HG03565 (cell line): Measurements from ENCODE around the gene FAM168A.

Source experiments
- ATAC-seq: cut with Tn5 transposase; IDR thresholded peaks from one replicate; pipeline ENCODE4 v1.9.1; 2021; ENCODE audit warnings: mild to moderate bottlenecking, moderate library complexity; ENCODE audit not compliant: unreplicated experiment

The FAM168A gene, protein sequence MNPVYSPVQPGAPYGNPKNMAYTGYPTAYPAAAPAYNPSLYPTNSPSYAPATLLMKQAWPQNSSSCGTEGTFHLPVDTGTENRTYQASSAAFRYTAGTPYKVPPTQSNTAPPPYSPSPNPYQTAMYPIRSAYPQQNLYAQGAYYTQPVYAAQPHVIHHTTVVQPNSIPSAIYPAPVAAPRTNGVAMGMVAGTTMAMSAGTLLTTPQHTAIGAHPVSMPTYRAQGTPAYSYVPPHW

DNA sequence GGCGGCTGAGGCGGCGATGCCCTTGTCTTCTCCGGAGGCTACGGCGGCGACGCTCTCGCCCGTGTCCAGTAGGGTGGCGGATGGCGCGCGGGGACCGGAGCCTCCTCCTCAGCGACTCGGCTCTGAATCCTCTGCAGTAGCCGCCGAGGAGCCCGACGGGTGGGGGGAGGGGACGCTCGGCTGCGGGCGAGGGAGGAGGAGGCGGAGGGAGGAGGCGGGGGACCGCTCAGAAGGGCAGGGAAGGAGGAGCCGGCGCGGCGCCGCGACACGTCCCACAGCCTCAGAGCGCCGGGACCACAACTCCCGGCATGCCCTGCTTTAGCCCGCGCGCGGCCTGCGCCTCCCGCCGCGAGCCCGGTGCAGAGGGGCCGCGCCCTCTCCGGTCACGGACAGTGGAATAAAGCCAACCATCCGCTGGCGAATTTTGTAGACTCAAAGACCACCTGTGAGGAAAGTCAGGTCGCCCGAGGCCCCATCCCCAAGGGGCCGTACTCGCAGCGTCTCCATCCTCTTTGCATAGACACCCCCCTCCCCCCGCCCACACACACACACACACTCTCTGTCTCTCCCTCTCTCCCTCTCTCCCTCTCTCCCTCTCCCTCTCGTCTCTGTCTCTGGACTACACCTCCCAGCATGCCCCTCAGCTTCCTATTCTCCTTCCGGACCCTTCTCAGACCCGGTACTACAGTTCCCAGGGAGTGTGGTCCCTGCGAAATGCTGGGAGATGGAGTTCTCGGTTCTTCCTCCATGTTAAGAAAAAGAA, at the start of gene FAM168A:
FAM168A (minus strand) TSS at position 157 of the 763 bp plus-strand sequence. CDS start 129,638 bp downstream, outside the sequence.
- peak; percentile 88 for ATAC-seq

DNA sequence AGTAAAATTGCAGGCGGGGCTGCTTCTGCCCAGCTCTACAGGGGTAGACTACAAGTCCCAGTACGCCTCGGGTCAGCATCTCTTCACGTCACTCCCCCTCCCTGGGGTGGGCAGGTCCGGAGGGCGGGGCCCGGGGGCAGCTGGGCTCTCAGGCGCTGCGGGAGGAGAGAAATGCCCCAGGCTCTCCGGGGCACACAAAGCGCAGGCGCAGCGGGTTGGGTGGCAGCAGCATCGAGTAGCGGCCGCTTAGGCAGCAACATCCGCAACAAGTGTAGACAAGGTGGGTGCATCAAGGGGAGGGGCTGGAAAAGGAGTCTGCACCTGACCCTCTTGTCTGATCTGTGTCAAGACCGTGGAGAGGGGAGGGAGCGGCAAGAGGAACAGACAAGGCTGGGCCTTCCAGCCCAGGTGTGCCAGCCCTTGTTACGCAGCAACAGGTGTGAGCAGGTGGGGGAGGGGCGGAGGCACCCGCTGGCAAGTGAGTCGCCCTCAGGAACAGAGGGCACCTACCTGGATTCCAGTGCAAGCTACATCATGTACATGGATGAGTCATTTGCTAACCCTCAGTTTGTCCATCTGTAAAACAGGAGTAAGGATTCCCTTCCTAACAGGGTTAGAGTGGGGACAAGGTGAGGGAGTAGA, 49.7 kb upstream of the FAM168A start:
- peak; percentile 73 for ATAC-seq

DNA sequence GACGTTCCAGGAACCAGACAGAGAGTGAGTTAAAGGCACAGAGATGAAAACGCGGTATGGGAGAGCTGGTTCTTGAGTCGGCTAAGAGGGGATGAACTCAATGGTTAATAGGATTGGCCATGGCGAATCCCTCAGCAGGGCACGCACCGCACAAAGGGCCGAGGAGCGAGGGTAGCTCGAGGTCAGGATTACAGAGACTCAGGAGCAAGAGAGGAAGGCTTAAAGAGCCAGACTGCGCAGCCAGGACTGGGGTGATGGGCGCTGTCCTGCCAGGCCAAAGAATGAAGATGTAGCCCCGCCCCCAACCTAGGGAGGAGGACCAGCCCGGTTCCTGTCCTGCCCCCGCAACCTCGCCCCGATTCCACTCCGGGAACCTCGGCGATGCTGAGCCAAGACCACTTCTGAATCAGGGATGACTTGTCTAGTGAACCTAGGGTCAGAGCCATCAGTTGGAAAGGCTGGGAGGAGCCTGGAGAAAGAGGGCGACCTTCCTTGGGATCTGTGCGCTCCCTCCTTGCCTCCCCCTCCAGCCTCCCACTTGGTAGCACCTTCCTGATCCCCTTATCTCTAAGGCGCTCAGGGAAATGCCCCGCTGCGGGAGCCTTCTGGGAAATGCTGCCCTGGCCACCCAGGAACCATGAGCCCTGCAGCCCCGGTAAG, 48.2 kb upstream of the FAM168A start, which contains the start of gene PLEKHB1:
PLEKHB1 (plus strand) TSS at position 610 of the 660 bp plus-strand sequence; CDS start at position 638, 28 bp downstream.
- no peak for ATAC-seq

DNA sequence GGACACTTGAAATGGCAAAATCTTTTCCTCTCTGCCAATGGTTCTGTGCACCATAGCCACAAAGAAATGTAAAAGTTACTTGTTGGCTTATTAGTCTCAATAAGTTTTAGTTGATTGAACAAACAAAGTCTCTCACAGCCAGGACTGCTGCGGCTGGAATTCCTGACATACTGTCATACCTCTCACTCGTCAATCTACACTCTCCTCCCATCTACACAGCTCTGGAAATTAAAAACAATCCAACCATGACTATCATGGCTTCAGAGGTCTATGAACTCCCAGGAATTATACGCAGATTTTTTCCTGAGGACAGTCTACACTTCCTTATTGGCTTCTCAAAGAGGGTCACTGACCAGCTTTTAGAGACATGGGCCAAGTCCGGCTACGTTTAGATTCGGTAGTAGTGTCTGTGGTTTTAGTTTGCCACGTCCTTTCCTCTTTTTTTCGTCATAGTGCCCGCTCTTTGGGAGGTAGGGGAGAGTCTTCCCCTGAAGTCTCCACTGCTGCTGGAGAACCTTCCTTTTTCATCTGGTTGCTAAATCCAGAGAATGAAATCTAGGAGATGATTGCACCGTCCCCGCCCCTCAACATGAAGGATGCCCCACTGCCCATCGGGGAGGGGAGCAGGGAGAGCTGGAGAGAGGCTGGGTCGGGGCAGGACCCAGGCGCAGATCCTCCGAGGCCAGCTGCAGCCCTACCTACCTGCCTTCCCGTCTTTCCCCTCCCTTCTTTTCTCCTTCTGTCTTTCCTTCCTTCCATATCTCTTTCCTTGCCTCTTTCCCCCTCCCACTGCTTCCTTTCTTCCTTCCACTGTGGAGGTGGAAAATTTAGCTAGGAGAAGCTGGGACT, 47.4 kb upstream of the FAM168A start:
- no peak for ATAC-seq

DNA sequence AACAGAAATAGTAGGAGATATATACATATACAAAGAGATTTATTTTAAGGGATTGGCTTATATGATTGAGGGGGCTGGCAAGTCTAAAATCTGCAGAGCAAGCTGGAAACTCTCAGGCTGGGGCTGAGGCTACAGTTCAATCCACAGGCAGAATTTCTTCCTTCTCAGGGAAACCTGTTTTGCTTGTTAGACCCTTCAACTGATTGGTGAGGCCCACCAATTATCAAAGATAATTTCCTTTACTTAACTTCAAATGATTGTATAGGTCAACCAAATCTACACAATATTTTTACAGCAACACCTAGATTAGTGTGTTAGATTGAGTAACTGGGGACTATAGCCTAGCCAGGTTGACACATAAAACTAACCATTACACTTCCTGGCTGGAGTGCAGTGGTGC, 43.8 kb upstream of the FAM168A start:
- ATAC-seq, result no peak

DNA sequence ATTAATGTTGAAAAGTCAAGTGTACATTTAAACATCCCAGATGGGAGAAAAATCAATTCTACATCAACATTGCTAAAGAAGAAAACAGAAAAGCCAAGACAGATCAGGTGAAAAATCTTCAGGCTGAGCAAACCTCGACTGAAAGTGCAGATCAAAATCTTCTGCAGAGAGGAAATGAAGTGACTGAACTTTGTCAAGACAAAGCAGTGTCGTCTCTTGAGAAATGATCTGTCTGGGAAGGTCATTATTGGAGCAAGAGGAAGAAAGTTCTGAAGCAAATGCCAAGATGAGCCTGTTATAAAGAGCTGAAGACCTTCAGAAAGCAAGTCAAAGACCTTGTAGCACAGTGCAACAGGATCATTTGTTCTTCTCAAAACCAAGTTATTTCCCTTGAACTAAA, 42.7 kb upstream of the FAM168A start:
- ATAC-seq, result no peak

DNA sequence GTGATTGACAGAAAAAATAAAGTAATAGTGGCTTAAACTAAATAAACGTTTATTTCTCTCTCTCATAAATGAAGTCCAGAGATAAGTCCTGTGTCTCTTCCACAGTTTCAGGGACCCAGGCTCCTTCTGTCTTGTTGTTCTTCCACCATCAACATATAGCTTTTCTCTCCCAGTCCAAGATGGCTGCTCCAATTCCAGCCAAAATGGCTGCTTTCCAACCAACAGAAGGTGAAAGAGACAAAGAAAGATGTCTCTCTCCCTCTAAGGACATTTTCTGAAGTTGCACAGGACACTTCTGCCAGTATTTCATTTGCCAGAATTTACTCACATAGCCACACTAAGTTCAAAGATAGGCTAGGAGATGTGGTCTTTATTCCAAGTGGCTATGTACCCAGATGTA, 39.1 kb upstream of the FAM168A start:
- no peak for ATAC-seq

DNA sequence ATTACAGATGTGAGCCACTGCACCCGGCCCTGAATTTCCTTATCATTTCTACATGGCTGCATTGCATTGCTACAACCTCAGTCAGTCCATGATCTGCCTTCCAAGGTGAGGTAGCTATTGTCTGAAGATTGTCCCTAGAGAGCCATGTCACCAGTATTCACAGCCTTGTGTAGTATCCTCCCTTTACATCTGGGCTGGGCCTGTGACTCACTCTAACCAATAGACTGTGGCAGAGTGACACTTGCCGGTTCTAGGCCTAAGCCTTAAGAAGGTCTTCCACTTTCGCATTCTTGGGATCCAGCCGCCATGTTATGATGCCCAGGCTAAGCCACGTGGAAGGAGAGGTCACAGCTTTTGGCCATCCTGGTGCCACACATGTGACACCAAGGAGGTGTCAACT, 38.3 kb upstream of the FAM168A start:
- no peak for ATAC-seq

DNA sequence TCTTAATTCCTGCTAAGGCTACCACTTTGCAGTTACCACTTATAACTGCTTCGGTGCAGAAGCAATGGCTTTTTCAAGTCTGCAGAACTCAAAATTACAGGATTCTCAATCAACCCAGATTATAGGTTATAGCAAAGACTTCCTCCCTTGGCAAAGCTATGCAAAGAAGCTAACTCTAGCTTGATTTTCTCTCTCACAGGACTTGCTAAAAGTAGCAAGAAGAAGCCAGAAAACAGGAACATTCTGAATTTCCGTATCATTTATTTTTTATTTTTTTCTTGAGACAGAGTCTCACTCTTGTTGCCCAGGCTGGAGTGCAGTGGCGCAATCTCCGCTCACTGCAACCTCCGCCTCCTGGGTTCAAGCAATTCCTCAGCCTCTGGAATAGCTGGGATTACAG, 37.8 kb upstream of the FAM168A start:
- no peak for ATAC-seq

DNA sequence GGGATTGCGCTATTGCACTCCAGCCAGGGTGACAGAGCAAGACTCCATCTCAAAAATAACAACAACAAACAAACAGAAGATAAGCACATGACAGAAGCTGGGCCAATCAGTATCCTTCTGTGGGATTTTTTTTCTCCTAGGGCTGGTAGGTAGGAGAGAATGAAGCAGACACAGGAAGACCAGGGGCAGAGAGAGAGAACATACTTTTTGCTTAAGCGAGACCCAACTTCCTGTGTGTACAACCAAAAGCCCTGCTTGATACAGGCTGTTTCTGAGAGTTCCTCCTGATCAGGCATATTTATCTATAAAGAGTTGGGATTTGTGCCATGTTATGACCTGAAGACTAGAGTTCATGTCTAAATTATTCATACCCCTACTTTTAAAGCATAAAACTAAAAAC, 36.1 kb upstream of the FAM168A start:
- ATAC-seq, result no peak

DNA sequence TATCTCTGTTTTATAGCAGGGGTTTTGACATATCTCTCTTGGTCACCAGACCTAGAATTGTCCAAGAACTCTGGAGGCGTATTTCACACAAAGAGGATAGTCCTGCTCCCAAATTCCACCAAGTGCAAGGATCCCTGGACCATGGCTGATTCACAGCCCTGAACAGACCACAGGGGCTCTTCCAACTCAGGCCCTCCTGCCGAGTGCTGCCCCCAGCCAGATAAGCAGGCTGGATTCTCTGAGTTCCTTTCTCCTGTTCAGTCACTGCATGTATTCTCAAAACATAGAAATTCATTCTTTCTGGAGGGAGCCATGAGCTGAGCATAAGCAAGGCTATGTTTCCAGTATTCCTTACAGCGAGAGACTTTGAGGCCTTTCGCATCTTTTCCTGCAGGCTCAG, 35.1 kb upstream of the FAM168A start:
- ATAC-seq, result no peak

DNA sequence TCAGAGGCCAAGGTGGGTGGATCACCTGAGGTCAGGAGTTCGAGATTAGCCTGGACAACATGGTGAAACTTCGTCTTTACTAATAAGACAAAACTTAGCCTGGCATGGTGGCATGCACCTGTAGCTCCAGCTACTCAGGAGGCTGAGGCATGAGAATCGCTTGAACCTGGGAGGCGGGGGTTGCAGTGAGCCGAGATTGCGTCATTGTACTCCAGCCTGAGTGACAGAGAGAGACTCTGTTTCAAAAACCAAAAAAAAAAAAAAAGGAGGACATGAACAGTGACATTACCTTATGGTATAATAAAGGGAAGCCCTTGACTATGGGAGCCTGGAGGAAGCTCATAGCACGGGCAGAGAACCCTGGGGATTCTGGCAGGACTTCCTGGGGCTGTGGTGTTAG, 32.0 kb upstream of the FAM168A start:
- ATAC-seq, result no peak

DNA sequence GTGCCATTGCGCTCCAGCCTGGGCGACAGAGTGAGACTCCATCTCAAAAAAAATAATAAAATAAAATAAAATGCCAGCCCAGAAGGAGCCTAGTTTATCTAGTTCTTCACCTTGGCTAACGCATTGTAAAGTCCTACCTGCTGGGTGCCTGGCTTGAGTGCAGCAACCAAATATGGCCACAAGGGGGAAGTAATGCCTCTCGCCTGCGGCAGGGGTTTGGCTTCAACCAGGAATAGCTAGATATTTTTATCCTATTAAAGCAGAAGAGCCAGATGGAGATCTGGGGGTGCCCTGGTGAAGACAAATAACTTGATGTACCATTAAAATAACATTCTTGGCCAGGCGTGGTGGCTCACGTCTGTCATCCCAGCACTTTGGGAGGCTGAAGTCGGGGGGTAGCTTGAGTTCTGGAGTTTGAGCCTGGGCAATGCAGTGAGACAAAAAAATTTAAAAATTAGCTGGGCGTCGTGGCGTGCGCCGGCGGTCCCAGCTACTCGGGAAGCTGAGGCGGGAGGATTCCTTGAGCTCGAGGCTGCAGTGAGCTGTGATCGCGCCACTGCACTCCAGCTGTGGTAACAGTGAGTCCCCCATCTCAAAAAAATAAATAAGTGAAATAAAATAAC, 27.9 kb upstream of the FAM168A start:
- ATAC-seq, result no peak

DNA sequence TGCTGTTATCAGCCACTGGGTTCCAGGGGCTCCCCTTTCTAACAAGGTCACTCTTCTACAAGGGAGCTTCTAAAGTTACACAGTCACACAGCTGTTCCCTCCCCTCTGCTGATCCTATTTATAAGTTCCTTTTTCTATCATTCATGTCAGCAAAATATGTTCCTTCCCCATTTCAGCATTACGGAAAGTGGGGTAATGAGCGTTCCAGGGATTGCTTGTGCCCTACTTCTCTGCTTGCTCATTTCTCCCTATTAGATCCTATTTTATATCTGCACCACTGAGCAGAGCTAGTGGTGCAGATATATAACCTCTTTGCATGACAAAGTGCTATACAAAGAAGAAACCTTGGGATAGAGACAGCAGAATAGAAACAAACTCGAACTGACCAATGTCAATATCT, 25.8 kb upstream of the FAM168A start:
- no peak for ATAC-seq

DNA sequence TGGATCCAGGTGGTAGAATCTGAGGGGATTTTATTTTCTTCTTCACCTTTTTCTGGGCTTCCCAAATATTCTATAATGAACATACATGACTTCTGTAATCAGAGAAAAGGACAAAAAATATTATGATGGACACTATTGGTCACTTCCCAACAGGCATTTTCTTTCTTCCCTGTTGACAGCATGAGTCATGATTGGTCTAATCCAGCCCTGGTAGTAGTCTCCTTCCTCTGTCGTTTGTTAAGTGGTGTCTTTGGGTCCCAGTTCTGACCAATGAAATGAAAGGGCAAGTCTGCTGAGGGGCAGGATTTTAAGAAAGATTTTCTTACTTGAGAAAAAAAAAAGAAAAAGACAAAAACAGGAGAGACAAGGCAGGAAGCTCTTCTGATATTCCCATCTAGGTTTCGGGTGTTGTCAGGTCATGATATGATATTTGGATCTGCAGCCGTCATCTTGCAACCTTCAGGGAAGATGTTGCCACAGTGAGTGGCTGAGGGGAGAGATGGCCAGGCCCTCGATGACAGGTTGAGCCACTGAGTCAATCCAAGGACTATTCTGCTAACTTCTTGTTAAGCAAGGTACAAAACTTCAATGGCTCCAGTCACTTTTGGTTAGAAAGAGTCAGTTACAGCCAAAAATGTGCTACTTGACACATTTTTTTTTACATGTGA, 25.1 kb upstream of the FAM168A start:
- no peak for ATAC-seq

DNA sequence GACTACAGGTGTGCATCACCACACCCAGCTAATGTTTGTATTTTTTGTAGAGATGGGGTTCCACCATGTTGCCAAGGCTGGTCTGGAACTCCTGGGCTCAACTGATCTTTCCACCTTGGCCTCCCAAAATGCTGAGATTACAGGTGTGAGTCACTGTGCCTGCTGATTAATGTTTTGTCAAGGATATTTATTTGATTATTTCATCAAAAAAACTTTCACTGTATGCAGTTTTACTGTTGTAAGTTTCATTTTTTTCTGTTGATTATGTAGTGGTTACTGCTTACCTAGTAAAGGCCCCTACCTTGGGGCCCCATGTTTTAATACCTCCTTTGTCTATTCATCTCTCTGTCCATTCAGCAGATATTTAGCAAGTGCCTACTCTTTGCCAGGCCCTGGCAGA, 16.7 kb upstream of the FAM168A start:
- no peak for ATAC-seq

DNA sequence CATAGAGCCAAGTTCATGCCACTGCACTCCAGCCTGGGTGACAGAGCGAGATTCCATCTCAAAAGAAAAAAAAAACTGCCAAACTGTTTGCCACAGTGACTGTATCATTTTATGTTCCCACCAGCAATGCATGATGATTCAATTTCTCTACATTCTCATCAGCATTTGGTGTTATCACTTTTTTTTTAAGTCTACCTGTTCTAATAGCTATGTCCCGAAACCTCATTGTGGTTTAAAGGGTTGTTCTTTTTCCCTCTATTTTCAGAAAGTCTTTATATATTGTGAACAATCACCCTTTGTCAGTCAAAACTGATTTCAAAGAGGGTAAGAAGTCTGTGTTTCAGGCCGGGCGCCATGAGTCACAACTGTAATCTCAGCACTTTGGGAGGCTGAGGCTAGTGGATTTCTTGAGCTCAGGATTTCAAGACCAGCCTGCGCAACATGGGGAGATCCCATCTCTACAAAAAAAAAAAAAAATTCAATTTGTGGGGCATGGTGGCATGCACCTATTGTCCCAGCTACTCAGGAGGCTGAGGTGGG, 14.8 kb upstream of the FAM168A start:
- no peak for ATAC-seq

DNA sequence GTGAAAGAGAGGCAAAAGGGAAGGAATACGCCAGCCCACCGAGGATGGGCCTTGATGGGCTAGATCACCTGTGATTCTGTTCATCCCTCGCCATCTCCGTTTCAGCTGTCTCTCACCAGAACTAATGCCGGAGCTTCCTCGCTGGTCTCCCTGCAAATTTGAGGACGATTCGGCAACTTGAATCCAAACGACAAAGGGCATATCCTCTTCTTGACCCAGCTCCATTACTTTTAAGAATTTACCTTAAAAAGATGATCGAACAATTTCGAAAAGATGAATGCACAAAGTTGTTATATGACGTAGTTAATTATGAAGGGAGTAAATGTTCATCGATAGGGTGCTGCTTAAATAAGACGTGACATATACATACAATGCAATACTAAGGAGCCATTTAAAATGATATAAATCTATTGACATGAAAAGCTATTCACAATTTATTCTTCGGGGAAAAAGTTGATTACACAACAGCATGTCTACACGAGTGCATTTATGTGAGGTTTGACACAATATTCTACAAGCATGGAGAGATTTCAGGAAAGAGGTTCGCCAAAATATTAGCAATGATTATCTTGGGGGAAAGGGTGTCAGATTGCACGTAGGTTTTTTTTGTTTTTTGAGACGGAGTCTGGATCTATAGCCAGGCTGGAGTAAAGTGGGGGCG, 937 bp upstream of the FAM168A start:
- ATAC-seq, result no peak
